Left lung (tissue), 10 donors: Measurements from ENCODE around the gene NPIPA5. TPM values are rescaled to one million over a fixed set of nuclear protein-coding genes. Genes with fewer than 3 reads are reported as not detected.
"Not testable (repeated sequence)": the region's sequence is repeated elsewhere in the genome, so short reads cannot be mapped to it uniquely, and the experiment has no call there.

Experiments
- ATAC-seq: fragments of 200-7000 bp; cut with Tn5 transposase; one replicate; pipeline ENCODE4 v1.9.1; 2020; ENCODE audit warnings: moderate library complexity
- DNase-seq, 4 donors: peaks; one replicate each; pipeline ENCODE4 v3.0.0-alpha.2; 2013 to 2020
- H3K27ac ChIP-seq, 2 donors: fragments of 200-600 bp; sonication (generic) in 1 of 2; one replicate each; pipeline versions ENCODE4 v1.5.0 to v1.8.0; 2020 to 2021
- H3K27me3 ChIP-seq, 2 donors: fragments of 200-600 bp; sonication (generic) in 1 of 2; one replicate each; pipeline versions ENCODE4 v1.5.0 to v1.8.0; 2020 to 2021
- H3K36me3 ChIP-seq, 2 donors: fragments of 200-600 bp; sonication (generic) in 1 of 2; one replicate each; pipeline versions ENCODE4 v1.5.0 to v1.8.0; 2020 to 2021
- H3K4me1 ChIP-seq, 2 donors: fragments of 200-600 bp; one replicate each; pipeline ENCODE4 v1.8.0; 2021
- H3K4me3 ChIP-seq, 2 donors: fragments of 200-600 bp; sonication (generic) in 1 of 2; one replicate each; pipeline versions ENCODE4 v1.5.0 to v1.8.0; 2020 to 2021; ENCODE audit warnings: mild to moderate bottlenecking in 1 of 2
- H3K9me3 ChIP-seq, 2 donors: fragments of 200-600 bp; sonication (generic) in 1 of 2; one replicate each; pipeline versions ENCODE4 v1.5.0 to v1.8.0; 2020 to 2021
- intact Hi-C, 2 donors: fragments of 100-400 bp; cut with DNase I; formaldehyde crosslinking; loops; one replicate each; pipeline versions ENCODE4 v1.11.2 to v1.14.2; 2022
- polyA plus RNA-seq, 6 donors: library from polyadenylated mRNA; unstranded; fragments of 120-200 nt; gene quantifications; one replicate each; pipeline ENCODE4 v1.2.1, GENCODE V29; 2013; ENCODE audit not compliant: insufficient read length in 6 of 6
- total RNA-seq, 2 donors: library from RNA; stranded (reverse); fragmentation: NEBNext Ultra II Directional; extraction: Animal tissue kit (Norgen Biotek cat#: 25700); gene quantifications; one replicate each; pipeline ENCODE4 v1.2.1, GENCODE V29; 2021
- TF ChIP-seq, protein P1 (sequence below), 2 donors: fragments of 200-600 bp; sonication (generic) in 1 of 2; IDR thresholded peaks; one replicate each; pipeline versions ENCODE4 v1.5.0 to v1.8.0; 2021; ENCODE audit warnings: antibody characterized with exemption in 2 of 2
- donor health status: DM: no; HTN: yes; CAD: no.
- donor health status: DM: no; HTN: no; CAD: no.

The NPIPA5 gene
- total and polyA plus RNA-seq, 8 donors: 2.5 to 60.3 (median 28.4) TPM

DNA sequence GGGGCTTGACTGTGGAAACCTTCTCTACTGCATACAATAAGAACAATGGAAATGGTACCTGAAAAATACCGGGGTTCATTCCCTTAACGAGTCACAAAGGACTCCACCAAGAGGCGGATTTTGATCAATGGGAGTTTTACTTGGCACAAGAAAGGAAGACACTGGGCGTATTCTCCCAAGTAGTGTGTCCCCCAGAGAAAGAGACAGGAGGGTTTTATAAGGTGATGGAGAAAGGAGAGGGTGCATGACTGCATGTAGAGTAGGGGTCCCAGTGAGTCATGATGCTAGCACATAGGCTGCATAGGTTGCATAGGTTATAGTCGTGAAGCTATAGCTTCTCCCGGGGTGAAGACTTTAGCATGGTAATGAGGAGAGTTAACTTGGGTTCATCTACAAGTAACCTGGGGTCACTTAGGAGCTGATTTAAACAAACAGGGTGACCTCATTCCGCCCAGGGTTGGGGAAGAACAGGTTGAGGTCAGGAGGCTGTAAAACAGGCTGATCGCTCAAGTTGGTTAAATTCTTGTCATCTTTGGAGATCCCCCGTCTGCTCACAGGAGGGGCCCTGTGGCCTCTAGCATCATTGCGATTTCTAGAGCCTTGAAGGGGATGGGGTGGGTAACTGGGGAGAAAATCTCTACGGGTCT, 19.0 kb upstream of the NPIPA5 start:
- TF ChIP-seq, protein P1, sequence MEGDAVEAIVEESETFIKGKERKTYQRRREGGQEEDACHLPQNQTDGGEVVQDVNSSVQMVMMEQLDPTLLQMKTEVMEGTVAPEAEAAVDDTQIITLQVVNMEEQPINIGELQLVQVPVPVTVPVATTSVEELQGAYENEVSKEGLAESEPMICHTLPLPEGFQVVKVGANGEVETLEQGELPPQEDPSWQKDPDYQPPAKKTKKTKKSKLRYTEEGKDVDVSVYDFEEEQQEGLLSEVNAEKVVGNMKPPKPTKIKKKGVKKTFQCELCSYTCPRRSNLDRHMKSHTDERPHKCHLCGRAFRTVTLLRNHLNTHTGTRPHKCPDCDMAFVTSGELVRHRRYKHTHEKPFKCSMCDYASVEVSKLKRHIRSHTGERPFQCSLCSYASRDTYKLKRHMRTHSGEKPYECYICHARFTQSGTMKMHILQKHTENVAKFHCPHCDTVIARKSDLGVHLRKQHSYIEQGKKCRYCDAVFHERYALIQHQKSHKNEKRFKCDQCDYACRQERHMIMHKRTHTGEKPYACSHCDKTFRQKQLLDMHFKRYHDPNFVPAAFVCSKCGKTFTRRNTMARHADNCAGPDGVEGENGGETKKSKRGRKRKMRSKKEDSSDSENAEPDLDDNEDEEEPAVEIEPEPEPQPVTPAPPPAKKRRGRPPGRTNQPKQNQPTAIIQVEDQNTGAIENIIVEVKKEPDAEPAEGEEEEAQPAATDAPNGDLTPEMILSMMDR (IDR thresholded peaks at IDR 0.05): no peak
- Histone ChIP-seq H3K4me1 (peaks cover 0 to 8% of the 10 kb centered on the region in 2 donors), H3K36me3 (no peaks in the 10 kb centered on the region), H3K27me3 (peaks cover 0 to 26% of the 10 kb centered on the region in 2 donors), H3K4me3 (no peak overlapping the region), H3K27ac (no peak overlapping the region), H3K9me3 (no peaks in the 10 kb centered on the region)
- DNase-seq (no peak), ATAC-seq (no peak)
- intact Hi-C loops: no loop called here

- H3K36me3 ChIP-seq, ATAC-seq, H3K9me3 ChIP-seq, H3K27ac ChIP-seq, H3K4me1 ChIP-seq, intact Hi-C loops, DNase-seq: not testable (repeated sequence)
- Histone ChIP-seq H3K27me3 (peaks cover 0 to 26% of the 10 kb centered on the region in 2 donors), H3K4me3 (peak overlapping the region in 1 of 2 donors; percentile 42)
Measured at GRCh38 chr16:15396509-15396829, 18.4 kb upstream of the NPIPA5 start.

- H3K36me3 ChIP-seq, H3K9me3 ChIP-seq, intact Hi-C loops, H3K4me1 ChIP-seq, H3K27ac ChIP-seq: not testable (repeated sequence)
- ATAC-seq (peak; percentile 70), DNase-seq (peak in 2 of 4 donors; percentile 25 to 80)
- peaks cover 0 to 26% of the 10 kb centered on the region in 2 donors for H3K27me3 ChIP-seq
- H3K4me3 ChIP-seq: peak within 1 kb of the TSS; percentile 41 to 42
Measured at GRCh38 chr16:15395631-15396508, 17.8 kb upstream of the NPIPA5 start, which contains the start of gene MPV17L. Gene MPV17L, plus strand, starts transcription at chr16:15395754. Its CDS starts 144 bp downstream, at chr16:15395898.

DNA sequence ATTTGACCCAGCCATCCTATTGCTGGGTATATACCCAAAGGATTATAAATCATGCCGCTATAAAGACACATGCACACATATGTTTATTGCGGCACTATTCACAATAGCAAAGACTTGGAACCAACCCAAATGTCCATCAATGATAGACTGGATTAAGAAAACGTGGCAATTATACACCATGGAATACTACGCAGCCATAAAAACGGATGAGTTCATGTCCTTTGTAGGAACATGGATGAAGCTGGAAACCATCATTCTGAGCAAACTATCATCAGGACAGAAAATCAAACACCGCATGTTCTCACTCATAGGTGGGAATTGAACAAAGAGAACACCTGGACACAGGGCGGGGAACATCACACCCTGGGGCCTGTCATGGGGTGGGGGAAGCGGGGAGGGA, 14.9 kb upstream of the NPIPA5 start:
- H3K9me3 ChIP-seq, H3K4me1 ChIP-seq, DNase-seq, intact Hi-C loops, H3K27ac ChIP-seq, ATAC-seq, H3K4me3 ChIP-seq, H3K36me3 ChIP-seq: not testable (repeated sequence)
- peaks cover 0 to 26% of the 10 kb centered on the region in 2 donors for H3K27me3 ChIP-seq

- H3K27me3 ChIP-seq, H3K4me3 ChIP-seq, H3K4me1 ChIP-seq, H3K27ac ChIP-seq, intact Hi-C loops, H3K36me3 ChIP-seq, DNase-seq, ATAC-seq, H3K9me3 ChIP-seq: not testable (repeated sequence)
Measured at GRCh38 chr16:15389916-15390315, 11.8 kb upstream of the NPIPA5 start.

DNA sequence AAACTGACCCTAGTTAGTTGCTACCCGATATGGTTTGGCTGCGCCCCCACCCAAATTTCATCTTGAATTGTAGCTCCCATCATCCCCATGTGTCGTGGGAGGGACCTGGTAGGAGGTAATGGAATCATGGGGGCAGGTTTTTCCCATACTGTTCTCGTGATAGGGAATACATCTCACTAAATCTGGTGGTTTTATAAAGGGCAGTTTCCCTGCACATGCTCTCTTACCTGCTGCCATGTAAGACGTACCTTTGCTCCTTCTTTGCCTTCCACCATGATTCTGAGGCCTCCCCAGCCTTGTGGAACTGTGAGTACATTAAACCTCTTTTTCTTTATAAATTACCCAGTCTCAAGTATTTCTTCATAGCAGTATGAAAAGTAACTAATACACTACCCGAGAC, 10.0 kb upstream of the NPIPA5 start:
- H3K27me3 ChIP-seq, H3K4me1 ChIP-seq, H3K4me3 ChIP-seq, H3K27ac ChIP-seq, ATAC-seq, DNase-seq, H3K9me3 ChIP-seq, H3K36me3 ChIP-seq, intact Hi-C loops: not testable (repeated sequence)

- DNase-seq, H3K27me3 ChIP-seq, ATAC-seq, H3K4me1 ChIP-seq, H3K36me3 ChIP-seq, intact Hi-C loops, H3K27ac ChIP-seq, H3K9me3 ChIP-seq, H3K4me3 ChIP-seq: not testable (repeated sequence)
Measured at GRCh38 chr16:15382810-15383209, 4.7 kb upstream of the NPIPA5 start.

- H3K36me3 ChIP-seq, H3K27me3 ChIP-seq: not testable (repeated sequence)
Measured at GRCh38 chr16:15357495-15357894, 20.6 kb downstream of the NPIPA5 start.

DNA sequence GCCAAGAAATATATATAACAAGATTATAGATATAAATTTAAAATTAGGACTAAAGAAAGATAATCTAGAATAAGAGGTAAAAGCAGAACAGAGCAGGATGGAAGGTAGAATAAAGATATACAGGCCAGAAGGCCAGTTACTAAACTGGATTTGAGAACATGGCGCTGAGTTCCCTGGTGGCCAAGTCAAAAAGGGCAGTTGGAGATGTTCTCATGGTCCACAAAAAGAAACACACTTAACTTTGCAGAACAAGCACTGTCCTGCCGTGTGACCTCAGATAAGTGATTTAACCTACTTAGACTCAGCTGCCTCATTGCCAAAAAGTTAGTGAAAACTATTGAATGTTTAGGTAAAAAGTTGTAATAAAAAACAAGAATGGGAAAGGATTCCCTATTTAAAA, 23.2 kb downstream of the NPIPA5 start:
- H3K9me3 ChIP-seq, H3K4me1 ChIP-seq, ATAC-seq, intact Hi-C loops, H3K27ac ChIP-seq, H3K36me3 ChIP-seq, H3K27me3 ChIP-seq, DNase-seq, H3K4me3 ChIP-seq: not testable (repeated sequence)

More at GRCh38 chr16:15357495-15357894, 20.6 kb downstream of the NPIPA5 start:
- intact Hi-C loops, H3K9me3 ChIP-seq, H3K4me1 ChIP-seq, H3K27ac ChIP-seq, DNase-seq, ATAC-seq, H3K4me3 ChIP-seq: not testable (repeated sequence)

DNA sequence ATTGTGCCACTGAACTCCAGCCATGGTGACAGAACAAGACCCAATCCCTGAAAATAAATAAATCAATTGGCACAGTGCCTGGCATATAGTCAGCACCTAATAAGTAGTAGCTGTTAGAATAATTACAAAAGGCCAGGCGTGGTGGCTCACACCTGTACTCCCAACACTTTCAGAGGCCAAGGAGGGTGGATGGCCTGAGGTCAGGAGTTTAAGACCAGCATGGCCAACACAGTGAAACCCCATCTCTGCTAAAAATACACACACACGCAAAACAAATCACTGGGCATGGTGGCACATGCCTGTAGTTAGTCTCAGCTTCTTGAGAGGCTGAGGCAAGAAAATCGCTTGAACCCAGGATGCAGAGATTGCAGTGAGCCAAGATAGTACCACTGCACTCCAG, 25.2 kb downstream of the NPIPA5 start:
- H3K27ac ChIP-seq, DNase-seq, H3K4me3 ChIP-seq, H3K9me3 ChIP-seq, intact Hi-C loops, ATAC-seq, H3K36me3 ChIP-seq, H3K27me3 ChIP-seq, H3K4me1 ChIP-seq: not testable (repeated sequence)

DNA sequence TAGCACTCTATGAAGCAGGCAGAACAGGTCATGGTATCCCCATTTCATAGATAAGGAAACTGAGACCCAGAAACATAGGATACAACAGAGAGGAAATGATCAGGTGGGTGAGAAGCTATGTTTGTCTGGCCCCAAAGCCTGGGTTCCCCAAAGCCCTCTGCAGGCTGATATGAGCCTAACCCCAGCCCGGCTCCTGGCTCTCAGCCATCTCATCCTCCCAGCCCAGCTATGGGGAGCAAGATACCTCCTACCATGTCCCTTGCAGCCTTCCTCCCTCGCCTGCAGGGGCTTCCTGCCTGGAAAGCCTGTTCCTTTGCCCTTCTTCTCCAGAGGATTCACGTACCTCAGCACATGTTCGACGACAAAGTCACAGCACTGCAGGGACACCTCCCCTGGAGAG, 26.3 kb downstream of the NPIPA5 start:
- H3K4me1 ChIP-seq, DNase-seq, intact Hi-C loops, H3K27me3 ChIP-seq, H3K4me3 ChIP-seq, H3K36me3 ChIP-seq, H3K27ac ChIP-seq, H3K9me3 ChIP-seq, ATAC-seq: not testable (repeated sequence)

DNA sequence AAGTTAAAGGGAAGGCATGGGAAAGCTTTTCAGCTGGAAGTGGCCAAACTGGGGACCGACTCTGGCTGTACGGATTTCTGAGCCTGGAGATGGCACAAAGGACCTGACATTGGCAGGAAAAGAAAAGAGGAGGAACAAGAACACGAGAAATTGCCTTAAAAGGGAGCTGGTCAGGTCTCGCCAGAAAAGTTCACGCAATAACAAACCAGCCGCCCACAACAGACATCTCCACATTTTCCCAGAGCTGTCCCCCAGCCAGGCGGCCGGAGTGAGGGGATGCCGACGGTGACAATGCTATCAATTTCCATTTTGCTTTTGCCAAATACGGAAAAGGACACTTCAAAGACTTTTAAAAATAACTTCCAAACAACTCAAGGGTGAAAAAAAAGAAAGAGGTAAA, 26.8 kb downstream of the NPIPA5 start:
- H3K27me3 ChIP-seq, ATAC-seq, H3K27ac ChIP-seq, DNase-seq, intact Hi-C loops, H3K4me3 ChIP-seq, H3K36me3 ChIP-seq, H3K4me1 ChIP-seq, H3K9me3 ChIP-seq: not testable (repeated sequence)
